Mesenchymal stem cell (in vitro differentiated cells and primary cell): ENCODE measurements around the gene LAMA4.
A peak's percentile ranks its signal among the peaks of the same experiment; 100 is the strongest.

Experiments
- DNase-seq: peaks from one replicate; pipeline ENCODE4 v3.0.0-alpha.2; 2013
- H2AFZ ChIP-seq: one replicate; pipeline ENCODE4 v1.6.1; 2013; ENCODE audit warnings: low read depth, mild to moderate bottlenecking, control low read depth, inconsistent platforms, low read length, moderate library complexity
- H2AK5ac ChIP-seq: 2 replicates; pipeline ENCODE4 v1.6.1; 2013; ENCODE audit warnings: low read length, moderate library complexity, mild to moderate bottlenecking, inconsistent platforms; ENCODE audit not compliant: severe bottlenecking
- H2BK120ac ChIP-seq: one replicate; pipeline ENCODE4 v1.6.1; 2013; ENCODE audit warnings: low read depth, mild to moderate bottlenecking, inconsistent platforms, low read length, moderate library complexity
- H2BK12ac ChIP-seq, 2 experiments: one replicate each; pipeline ENCODE4 v1.6.1; 2013; ENCODE audit warnings: inconsistent platforms in 2 of 2, low read length in 2 of 2, mild to moderate bottlenecking in 2 of 2, moderate library complexity in 2 of 2, control low read depth in 1 of 2
- H2BK15ac ChIP-seq: one replicate; pipeline ENCODE4 v1.6.1; 2013; ENCODE audit warnings: mild to moderate bottlenecking, low read depth, inconsistent platforms; ENCODE audit not compliant: poor library complexity, severe bottlenecking
- H2BK5ac ChIP-seq: 2 replicates; pipeline ENCODE4 v1.6.1; 2013; ENCODE audit warnings: low read depth, mild to moderate bottlenecking, low read length, control low read depth, inconsistent platforms; ENCODE audit not compliant: poor library complexity, severe bottlenecking
- H3K14ac ChIP-seq, 2 experiments: one replicate each; pipeline ENCODE4 v1.6.1; 2013; ENCODE audit warnings: inconsistent platforms in 2 of 2, low read length in 2 of 2, control low read depth in 1 of 2, mild to moderate bottlenecking in 1 of 2, moderate library complexity in 1 of 2
- H3K18ac ChIP-seq, 2 experiments: one replicate each; pipeline ENCODE4 v1.6.1; 2013; ENCODE audit warnings: inconsistent platforms in 2 of 2, low read length in 2 of 2, control low read depth in 1 of 2, low read depth in 1 of 2, mild to moderate bottlenecking in 1 of 2
- H3K23ac ChIP-seq, 2 experiments: one replicate each; pipeline ENCODE4 v1.6.1; 2013; ENCODE audit warnings: inconsistent platforms in 2 of 2, low read length in 2 of 2, mild to moderate bottlenecking in 2 of 2, moderate library complexity in 2 of 2, control low read depth in 1 of 2
- H3K27ac ChIP-seq: 2 replicates; pipeline ENCODE4 v1.5.1; 2013; ENCODE audit warnings: mild to moderate bottlenecking, moderate library complexity, low read length, control low read depth, inconsistent platforms; ENCODE audit not compliant: poor library complexity, severe bottlenecking
- H3K27me3 ChIP-seq, 2 experiments: 2 replicates each; pipeline versions ENCODE4 v1.6.1 to v1.7.0; 2013; ENCODE audit warnings: low read length in 2 of 2, mild to moderate bottlenecking in 2 of 2, moderate library complexity in 2 of 2, control low read depth in 1 of 2, inconsistent platforms in 1 of 2; ENCODE audit not compliant: control insufficient read depth in 1 of 2, insufficient read depth in 1 of 2
- H3K36me3 ChIP-seq, 2 experiments: 2 replicates each; pipeline versions ENCODE4 v1.6.1 to v1.7.0; 2013; ENCODE audit warnings: low read length in 2 of 2, control low read depth in 1 of 2, inconsistent platforms in 1 of 2, low read depth in 1 of 2, mild to moderate bottlenecking in 1 of 2; ENCODE audit not compliant: insufficient read depth in 2 of 2, control insufficient read depth in 1 of 2
- H3K4ac ChIP-seq, 2 experiments: one replicate each; pipeline ENCODE4 v1.6.1; 2013; ENCODE audit warnings: inconsistent platforms in 2 of 2, low read length in 2 of 2, mild to moderate bottlenecking in 2 of 2, moderate library complexity in 2 of 2, control low read depth in 1 of 2, low read depth in 1 of 2
- H3K4me1 ChIP-seq: 2 replicates; pipeline ENCODE4 v1.6.1; 2013; ENCODE audit warnings: low read depth, low read length, control low read depth; ENCODE audit not compliant: control insufficient read depth, insufficient read depth
- H3K4me2 ChIP-seq: 2 replicates; pipeline ENCODE4 v1.6.1; 2013; ENCODE audit warnings: low read length, mild to moderate bottlenecking, inconsistent platforms; ENCODE audit not compliant: poor library complexity, severe bottlenecking
- H3K4me3 ChIP-seq, 2 experiments: 2 replicates each; pipeline versions ENCODE4 v1.5.1 to v1.7.0; 2013; ENCODE audit warnings: low read length in 2 of 2, mild to moderate bottlenecking in 2 of 2, control low read depth in 1 of 2, low read depth in 1 of 2; ENCODE audit not compliant: insufficient read depth in 1 of 2
- H3K79me1 ChIP-seq: replicated peaks from 2 replicates; pipeline ENCODE4 v1.6.1; 2013; ENCODE audit warnings: mild to moderate bottlenecking, control low read depth, low read length, inconsistent platforms; ENCODE audit not compliant: poor library complexity, severe bottlenecking
- H3K9ac ChIP-seq: 2 replicates; pipeline ENCODE4 v1.7.0; 2013; ENCODE audit warnings: mild to moderate bottlenecking, low read length, moderate library complexity
- H3K9me3 ChIP-seq: 2 replicates; pipeline ENCODE4 v1.7.0; 2013; ENCODE audit warnings: mild to moderate bottlenecking, low read length; ENCODE audit not compliant: control insufficient read depth
- H4K8ac ChIP-seq: one replicate; pipeline ENCODE4 v1.6.1; 2013; ENCODE audit warnings: inconsistent platforms, mild to moderate bottlenecking, low read length, moderate library complexity
- H4K91ac ChIP-seq: one replicate; pipeline ENCODE4 v1.6.1; 2013; ENCODE audit warnings: mild to moderate bottlenecking, low read length, inconsistent platforms
- WGBS: methylation state at CpG from one replicate; pipeline ENCODE4 v1.1.7; 2013; ENCODE audit warnings: mixed read lengths; 5-methylcytosine and 5-hydroxymethylcytosine counted together

The LAMA4 gene

DNA sequence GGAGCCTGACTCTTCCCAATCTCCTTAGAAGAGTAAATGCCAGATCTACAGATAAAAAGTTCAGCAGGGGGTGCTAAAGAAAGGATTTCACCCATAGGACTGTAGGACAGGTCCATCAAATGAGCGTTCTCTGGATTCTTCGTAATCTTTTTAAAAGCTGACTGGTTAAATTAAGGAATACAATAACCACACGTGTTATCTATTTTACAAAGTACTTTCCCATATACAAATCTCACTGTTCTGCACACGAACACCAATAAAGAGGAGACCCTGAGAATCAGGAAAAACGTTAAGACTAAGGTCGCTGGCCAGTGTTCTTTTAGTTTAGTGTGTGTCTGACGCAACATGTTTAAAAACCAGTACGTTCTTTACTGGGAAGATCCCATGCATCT lies 167.6 kb downstream of the LAMA4 start:
- Histone ChIP-seq H3K14ac (no peak overlapping the region), H3K9me3 (no peaks in the 10 kb centered on the region), H4K8ac (peak overlapping the region; percentile 37), H3K27me3 (no peaks in the 10 kb centered on the region), H2BK120ac (peak overlapping the region; percentile 34), H2AFZ (peak overlapping the region; percentile 98), H3K4me1 (no peaks in the 10 kb centered on the region), H3K4me2 (peak overlapping the region; percentile 72), H2AK5ac (no peak overlapping the region), H3K79me1 (peaks cover 10% of the 10 kb centered on the region), H3K18ac (peak overlapping the region; percentile 41 to 86), H2BK12ac (no peak overlapping the region), H3K9ac (peak overlapping the region; percentile 93), H4K91ac (no peak overlapping the region), H3K36me3 (peaks cover 0 to 33% of the 10 kb centered on the region in 2 experiments), H2BK5ac (no peak overlapping the region), H3K4ac (peak overlapping the region in 1 of 2 experiments; percentile 29), H2BK15ac (peak overlapping the region; percentile 83), H3K23ac (no peak overlapping the region), H3K27ac (peak overlapping the region; percentile 50), H3K4me3 (peak overlapping the region; percentile 85 to 92)
- peak; percentile 78 for DNase-seq
- under 1% methylated on average over 7 of the region's 8 CpGs for WGBS

DNA sequence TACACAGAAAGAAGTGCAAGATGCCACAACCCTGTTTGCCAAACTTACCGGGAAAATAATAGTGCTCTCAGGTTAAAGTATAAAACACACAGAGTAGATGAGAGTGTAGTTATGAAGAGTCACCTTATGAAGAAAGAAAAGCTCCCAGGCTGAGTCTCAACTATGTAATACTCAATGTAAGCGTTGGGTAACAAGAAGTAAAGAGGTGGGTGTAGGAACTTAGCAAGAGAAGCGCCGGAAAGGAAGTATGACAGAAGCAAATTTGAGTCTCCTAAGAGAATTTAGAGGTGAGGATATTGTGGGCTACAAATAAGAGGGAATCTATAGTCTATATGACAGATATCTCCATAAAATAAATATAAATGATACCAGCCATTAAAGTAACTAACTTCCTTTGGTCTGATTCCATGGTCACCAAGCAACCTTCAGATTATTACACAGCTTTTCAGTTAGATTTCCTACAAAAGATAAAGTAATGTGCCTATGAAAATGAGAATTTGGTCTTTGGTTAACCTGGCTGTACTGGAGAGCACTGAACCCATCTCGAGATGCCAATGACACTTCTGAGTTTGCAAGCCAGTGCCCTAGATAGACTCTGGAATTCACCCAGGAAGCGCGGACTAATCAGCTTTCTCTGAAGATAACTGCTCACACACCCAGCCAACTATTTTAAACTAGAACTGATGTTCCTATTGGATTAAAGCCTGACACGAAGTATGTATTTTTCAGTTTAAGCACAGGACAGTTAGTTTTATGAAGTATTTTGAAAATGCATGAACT lies 168.9 kb downstream of the LAMA4 start:
- Histone ChIP-seq H3K18ac (no peak overlapping the region), H3K4me3 (peak overlapping the region in 1 of 2 experiments; percentile 26), H3K27ac (no peak overlapping the region), H3K4me1 (no peaks in the 10 kb centered on the region), H2BK120ac (no peak overlapping the region), H3K9ac (peak overlapping the region; percentile 93), H2BK5ac (no peak overlapping the region), H3K4me2 (no peak overlapping the region), H2BK12ac (no peak overlapping the region), H3K79me1 (peaks cover 10% of the 10 kb centered on the region), H3K36me3 (peaks cover 0 to 39% of the 10 kb centered on the region in 2 experiments), H3K9me3 (no peaks in the 10 kb centered on the region), H4K8ac (no peak overlapping the region), H3K4ac (no peak overlapping the region), H3K14ac (no peak overlapping the region), H4K91ac (no peak overlapping the region), H3K23ac (no peak overlapping the region), H2AK5ac (no peak overlapping the region), H2AFZ (no peak overlapping the region), H2BK15ac (no peak overlapping the region), H3K27me3 (no peaks in the 10 kb centered on the region)
- no peak for DNase-seq
- 99% methylated on average over 5 of the region's 8 CpGs for WGBS

DNA sequence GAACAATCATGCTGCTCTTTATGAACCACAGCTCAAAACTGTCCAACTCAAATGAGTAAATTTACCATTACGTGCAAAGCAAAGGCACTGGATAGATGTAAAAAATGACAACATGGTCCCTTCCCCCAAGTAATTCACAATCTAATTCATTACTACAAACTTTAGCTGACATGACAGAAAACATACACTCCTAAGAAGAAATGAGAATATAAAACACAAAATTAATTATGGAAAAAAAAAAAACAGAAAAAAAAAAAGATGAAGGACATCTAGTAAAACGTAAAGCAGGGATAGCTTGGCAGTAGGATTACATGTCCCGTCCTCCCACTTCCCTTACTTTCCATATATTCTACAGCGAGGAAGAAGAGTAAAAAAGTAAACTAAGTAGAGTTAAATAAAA lies 172.8 kb downstream of the LAMA4 start:
- Histone ChIP-seq H3K4me1 (no peaks in the 10 kb centered on the region), H2AK5ac (no peak overlapping the region), H3K14ac (no peak overlapping the region), H4K8ac (no peak overlapping the region), H4K91ac (no peak overlapping the region), H3K4ac (no peak overlapping the region), H3K27ac (no peak overlapping the region), H2AFZ (no peak overlapping the region), H3K4me3 (no peak overlapping the region), H3K36me3 (peaks cover 0 to 76% of the 10 kb centered on the region in 2 experiments), H3K27me3 (no peaks in the 10 kb centered on the region), H3K18ac (no peak overlapping the region), H3K4me2 (no peak overlapping the region), H3K9me3 (no peaks in the 10 kb centered on the region), H3K79me1 (no peaks in the 10 kb centered on the region), H2BK12ac (no peak overlapping the region), H2BK15ac (no peak overlapping the region), H3K23ac (no peak overlapping the region), H3K9ac (no peak overlapping the region), H2BK5ac (no peak overlapping the region), H2BK120ac (no peak overlapping the region)
- no peak for DNase-seq
- WGBS = 100% methylated on average over 1 of the region's 4 CpGs

DNA sequence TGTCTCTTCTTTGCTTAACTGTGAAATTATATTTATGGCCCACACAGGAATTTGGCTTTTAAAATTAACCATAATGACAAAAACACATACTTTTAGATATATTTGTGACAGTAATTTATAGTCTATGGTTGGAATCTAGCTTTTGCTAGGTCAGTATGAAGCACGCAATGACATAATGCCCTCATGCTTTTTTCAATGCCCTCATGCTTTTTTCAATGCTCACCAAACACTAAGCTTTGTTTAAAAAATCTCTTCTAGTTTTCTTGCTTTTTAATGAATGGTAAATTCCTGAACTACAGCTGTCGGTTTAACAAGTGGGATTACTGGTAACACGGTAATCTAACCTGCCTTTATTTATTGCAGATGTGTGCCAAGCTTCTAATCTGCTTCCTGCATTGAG lies 187.8 kb downstream of the LAMA4 start:
- WGBS = 95% methylated on average over 2 of the region's 3 CpGs
- no peak for DNase-seq
- Histone ChIP-seq H3K9me3 (no peaks in the 10 kb centered on the region), H2BK120ac (no peak overlapping the region), H2AFZ (no peak overlapping the region), H4K91ac (no peak overlapping the region), H3K27ac (no peak overlapping the region), H4K8ac (no peak overlapping the region), H3K9ac (no peak overlapping the region), H3K4me2 (no peak overlapping the region), H3K4me3 (no peak overlapping the region), H3K14ac (no peak overlapping the region), H3K79me1 (no peaks in the 10 kb centered on the region), H3K36me3 (peaks cover 0 to 28% of the 10 kb centered on the region in 2 experiments), H2BK12ac (no peak overlapping the region), H3K18ac (no peak overlapping the region), H2BK15ac (no peak overlapping the region), H3K4ac (no peak overlapping the region), H2AK5ac (no peak overlapping the region), H3K27me3 (no peaks in the 10 kb centered on the region), H3K4me1 (no peaks in the 10 kb centered on the region), H3K23ac (no peak overlapping the region), H2BK5ac (no peak overlapping the region)
